Measurements from ENCODE around the gene IRF4.

Gene IRF4

DNA sequence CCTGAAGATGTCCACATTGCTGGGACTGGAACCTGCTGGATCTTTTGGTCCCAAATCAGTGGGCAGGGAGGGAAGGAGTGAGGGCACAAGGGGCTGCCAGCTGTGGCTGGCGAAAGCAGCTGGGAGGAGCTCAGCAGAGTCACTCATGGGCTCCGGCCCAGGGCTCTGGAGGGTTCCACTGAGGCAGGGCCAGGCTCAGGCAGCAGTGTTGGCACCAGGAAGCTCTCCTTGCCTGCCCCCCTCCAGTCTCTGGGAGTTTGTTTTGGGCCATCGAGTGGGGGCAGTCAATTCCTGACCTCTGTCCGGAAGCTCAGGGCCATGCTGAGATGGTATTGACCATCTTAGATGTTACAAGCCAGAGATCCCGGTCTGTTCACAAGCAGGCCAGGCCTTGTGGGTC, 39.1 kb upstream of the IRF4 start:
- Histone ChIP-seq H3K36me3 (peaks cover 10% of the 10 kb centered on the region), H3K9me3 (ENCODE audit: severe bottlenecking) (no peaks in the 10 kb centered on the region), H3K4me3 (ENCODE audit: low read depth, low read length) (no peak overlapping the region), H3K27ac (no peak overlapping the region), H3K27me3 (ENCODE audit: insufficient read depth, low read depth, severe bottlenecking) (peaks cover 27% of the 10 kb centered on the region)
- TF ChIP-seq, protein P1, sequence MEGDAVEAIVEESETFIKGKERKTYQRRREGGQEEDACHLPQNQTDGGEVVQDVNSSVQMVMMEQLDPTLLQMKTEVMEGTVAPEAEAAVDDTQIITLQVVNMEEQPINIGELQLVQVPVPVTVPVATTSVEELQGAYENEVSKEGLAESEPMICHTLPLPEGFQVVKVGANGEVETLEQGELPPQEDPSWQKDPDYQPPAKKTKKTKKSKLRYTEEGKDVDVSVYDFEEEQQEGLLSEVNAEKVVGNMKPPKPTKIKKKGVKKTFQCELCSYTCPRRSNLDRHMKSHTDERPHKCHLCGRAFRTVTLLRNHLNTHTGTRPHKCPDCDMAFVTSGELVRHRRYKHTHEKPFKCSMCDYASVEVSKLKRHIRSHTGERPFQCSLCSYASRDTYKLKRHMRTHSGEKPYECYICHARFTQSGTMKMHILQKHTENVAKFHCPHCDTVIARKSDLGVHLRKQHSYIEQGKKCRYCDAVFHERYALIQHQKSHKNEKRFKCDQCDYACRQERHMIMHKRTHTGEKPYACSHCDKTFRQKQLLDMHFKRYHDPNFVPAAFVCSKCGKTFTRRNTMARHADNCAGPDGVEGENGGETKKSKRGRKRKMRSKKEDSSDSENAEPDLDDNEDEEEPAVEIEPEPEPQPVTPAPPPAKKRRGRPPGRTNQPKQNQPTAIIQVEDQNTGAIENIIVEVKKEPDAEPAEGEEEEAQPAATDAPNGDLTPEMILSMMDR (IDR thresholded peaks at IDR 0.05; ENCODE audit: low read depth, low read length), result no peak
- DNase-seq, result no peak

DNA sequence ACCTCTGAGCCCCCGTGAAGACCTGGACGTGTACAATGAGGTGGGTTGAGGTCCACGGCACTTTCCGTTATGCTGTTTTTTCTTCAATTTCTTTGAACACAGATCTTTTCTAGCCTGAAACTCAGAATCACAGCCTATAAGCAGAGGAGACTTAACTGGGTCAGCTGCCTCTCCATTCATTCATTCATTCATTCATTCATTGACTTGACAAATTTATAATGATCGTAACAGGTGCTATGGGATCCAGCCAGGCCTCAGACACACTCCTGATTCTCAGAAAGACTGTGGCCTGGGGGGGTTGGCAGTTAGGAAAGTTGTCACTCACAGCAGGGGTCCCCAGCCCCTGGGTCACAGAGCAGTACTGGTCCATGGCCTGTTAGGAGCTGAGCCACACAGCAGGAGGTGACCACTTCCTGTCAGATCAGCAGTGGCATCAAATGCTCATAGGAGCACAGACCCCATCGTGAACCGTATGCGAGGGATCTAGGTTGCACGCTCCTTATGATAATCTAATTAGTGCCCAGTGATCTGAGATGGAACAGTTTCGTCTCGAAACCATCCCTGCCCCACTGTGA, 38.6 kb upstream of the IRF4 start:
- no peak overlapping the region for H3K4me3 ChIP-seq (ENCODE audit: low read depth, low read length)
- TF ChIP-seq, protein P1 (IDR thresholded peaks at IDR 0.05; ENCODE audit: low read depth, low read length), result no peak
- no peaks in the 10 kb centered on the region for H3K9me3 ChIP-seq (ENCODE audit: severe bottlenecking)
- H3K27ac ChIP-seq, result no peak overlapping the region
- H3K27me3 ChIP-seq (ENCODE audit: insufficient read depth, low read depth, severe bottlenecking), result peaks cover 31% of the 10 kb centered on the region
- no peak for DNase-seq
- peaks cover 7% of the 10 kb centered on the region for H3K36me3 ChIP-seq

DNA sequence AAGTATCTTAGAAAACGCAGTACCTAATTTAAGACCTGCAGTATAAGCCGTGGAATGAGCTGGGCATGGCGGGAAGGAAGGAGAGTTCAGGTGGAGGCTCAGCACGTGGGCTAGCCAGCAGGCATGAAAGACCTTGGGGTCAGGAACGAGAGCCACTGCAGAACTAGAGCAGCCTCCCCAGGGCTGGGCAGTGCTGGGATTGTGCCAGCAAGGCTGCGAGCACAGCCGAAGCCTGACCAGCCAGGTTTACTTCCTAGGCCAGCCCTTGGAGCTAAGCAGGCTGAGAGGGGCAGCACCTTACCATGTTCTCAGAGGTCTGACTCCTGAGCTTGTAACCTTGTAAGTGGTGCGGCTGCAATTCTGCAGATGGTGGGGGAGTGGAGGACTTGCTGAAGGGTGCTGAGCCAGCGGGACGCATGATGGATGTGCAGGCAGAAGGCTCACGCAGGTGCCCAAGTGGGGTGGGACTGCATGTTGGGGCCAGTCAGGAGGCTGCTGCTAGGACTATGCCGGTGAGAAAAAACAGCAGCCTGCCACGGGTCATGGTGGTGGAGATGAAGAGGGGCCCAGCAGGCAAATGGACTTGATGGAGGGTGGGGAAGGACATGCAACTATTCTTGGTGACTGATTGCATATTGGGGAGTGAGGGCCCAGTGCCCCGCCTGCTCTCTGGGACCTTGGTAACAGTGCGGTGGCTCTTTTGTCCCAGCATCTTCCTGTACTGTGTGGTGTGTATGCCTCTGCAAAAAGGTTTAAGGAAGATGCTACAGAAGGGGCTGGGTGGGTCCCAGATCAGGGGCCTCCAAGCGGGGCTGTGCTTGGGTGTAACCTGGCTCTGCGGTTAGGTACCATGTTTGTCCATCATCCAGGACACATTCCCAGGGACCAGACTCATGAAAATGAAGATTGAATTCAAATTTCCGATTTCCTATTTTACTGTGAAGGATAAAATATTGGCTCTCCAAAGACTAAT, 37.6 kb upstream of the IRF4 start:
- no peak for DNase-seq

DNA sequence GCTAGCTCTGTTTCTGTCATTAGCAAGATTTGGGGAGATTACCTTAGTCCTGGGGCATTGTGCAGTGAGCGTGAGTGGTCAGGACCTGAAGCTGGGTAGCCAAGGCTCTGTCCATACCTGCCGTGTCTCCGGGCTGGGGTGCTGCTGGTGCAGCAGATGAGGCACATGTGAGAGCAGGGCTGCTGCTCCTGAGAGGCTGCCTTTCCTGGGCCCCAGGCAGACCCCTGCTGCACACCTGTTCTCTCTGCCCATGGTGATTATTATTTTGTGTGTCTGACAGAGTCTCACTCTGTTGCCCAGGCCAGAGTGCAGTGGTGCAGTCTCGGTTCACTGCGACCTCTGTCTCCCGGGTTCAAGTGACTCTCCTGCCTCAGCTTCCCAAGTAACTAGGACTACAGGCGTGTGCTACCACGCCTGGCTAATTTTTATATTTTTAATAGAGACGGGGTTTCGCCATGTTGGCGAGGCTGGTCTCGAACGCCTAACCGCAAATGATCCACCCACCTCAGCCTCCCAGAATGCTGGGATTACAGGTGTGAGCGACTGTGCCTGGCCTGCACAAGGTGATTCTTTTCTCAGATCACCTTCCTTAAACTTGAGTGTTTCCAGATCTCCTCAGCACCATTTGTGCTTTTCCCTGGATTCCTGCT, 36.8 kb upstream of the IRF4 start:
- Histone ChIP-seq H3K27ac (no peak overlapping the region), H3K36me3 (no peaks in the 10 kb centered on the region), H3K9me3 (ENCODE audit: severe bottlenecking) (no peaks in the 10 kb centered on the region), H3K27me3 (ENCODE audit: insufficient read depth, low read depth, severe bottlenecking) (peaks cover 30% of the 10 kb centered on the region), H3K4me3 (ENCODE audit: low read depth, low read length) (no peak overlapping the region)
- DNase-seq, result no peak
- TF ChIP-seq, protein P1 (IDR thresholded peaks at IDR 0.05; ENCODE audit: low read depth, low read length), result no peak

More for the DNA sequence above, 37.6 kb upstream of the IRF4 start:
- Histone ChIP-seq H3K36me3 (no peaks in the 10 kb centered on the region), H3K27me3 (ENCODE audit: insufficient read depth, low read depth, severe bottlenecking) (peaks cover 30% of the 10 kb centered on the region), H3K9me3 (ENCODE audit: severe bottlenecking) (no peaks in the 10 kb centered on the region), H3K27ac (no peak overlapping the region), H3K4me3 (ENCODE audit: low read depth, low read length) (no peak overlapping the region)
- TF ChIP-seq, protein P1 (IDR thresholded peaks at IDR 0.05; ENCODE audit: low read depth, low read length), result no peak

DNA sequence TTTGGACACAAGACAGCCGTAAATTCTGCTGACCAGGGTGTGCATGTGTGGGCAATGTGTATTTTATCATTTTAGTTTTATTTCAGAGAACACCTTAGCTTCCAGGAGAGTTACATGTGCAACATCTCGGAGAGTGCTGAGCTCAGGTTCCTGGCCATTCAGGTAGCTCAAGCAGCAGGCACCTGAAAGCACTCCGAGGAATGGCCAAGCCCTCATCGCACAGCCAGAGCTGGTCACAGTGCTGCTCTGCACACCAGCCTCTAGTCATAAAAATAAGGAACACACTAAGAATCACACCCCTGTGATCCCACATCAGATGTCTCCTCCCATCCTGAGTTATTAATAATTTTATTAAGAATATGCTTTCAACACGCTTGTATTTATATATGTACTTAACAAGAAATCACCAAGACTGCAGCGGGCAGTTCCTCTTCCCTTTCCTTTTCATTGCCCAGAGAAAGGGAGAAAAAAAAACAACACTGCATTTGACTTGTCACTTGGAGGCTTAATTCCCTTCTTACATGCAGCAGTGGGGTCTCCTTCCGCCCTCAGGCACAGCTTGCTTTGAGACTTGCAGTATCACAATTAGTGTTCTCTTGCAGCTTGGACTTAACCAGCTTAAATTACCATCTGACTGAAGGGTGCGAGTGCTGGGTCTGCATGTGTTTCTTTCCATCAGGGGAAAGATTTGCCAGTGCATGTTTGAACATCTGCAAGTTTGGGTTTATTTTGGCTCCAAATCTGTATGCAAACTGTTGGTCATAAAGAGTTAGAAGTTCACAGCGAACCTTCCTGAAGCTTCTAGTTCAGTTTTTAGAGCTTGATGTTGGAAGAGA, 36.0 kb upstream of the IRF4 start:
- Histone ChIP-seq H3K4me3 (ENCODE audit: low read depth, low read length) (no peak overlapping the region), H3K36me3 (no peaks in the 10 kb centered on the region), H3K27ac (no peak overlapping the region), H3K9me3 (ENCODE audit: severe bottlenecking) (no peaks in the 10 kb centered on the region), H3K27me3 (ENCODE audit: insufficient read depth, low read depth, severe bottlenecking) (peaks cover 35% of the 10 kb centered on the region)
- no peak for DNase-seq
- TF ChIP-seq, protein P1 (IDR thresholded peaks at IDR 0.05; ENCODE audit: low read depth, low read length), result no peak

Measured in WERI-Rb-1 (cell line).